GM19372 (cell line): ENCODE measurements around the gene FREM2.

Experiments used
- ATAC-seq: cut with Tn5 transposase; IDR thresholded peaks from one replicate; pipeline ENCODE4 v1.9.1; 2021; ENCODE audit warnings: mild to moderate bottlenecking, low read depth, moderate library complexity; ENCODE audit not compliant: unreplicated experiment

FREM2 gene

DNA sequence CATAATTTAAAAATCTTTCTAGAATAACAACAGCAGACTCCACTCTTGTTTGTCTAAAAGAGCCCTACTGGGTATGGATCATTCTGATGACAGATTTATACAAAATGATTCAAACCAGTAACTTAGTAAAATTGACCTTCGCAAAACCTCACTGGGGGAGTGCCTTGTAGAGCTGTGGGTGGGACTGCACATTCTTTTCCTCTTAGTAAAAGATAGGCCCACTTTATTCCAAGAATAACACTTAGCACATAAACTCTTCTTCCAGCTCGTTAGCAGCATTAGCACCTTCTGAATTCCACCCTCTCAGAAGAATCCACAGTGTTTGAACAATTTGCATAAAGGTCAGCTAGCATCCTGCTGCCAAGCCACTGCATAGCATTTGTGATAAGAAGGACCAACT, 196.9 kb downstream of the FREM2 start:
- no peak for ATAC-seq

GRCh38 chr13:38888309-38888708, 201.4 kb downstream of the FREM2 start:
- no peak for ATAC-seq

DNA sequence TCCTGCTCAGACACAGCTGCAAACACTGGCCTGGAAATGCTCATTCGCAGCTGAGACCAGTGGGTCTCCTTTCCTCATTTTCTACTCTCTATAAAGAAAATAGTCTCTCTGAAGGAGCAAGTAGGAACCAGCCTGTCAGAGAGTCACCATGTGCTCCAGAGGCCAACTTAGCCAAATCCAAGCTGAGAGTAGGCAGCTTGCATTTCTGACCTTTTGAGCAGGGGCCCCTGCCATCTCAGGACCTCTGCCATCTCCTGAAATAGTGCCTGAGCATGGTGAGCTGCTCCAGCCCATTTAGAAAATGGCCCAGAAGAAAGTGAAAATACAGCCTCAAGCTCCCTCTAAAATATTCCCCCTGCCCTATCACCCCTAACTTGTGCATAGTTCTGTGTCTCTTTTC, 208.2 kb downstream of the FREM2 start:
- no peak for ATAC-seq

- no peak for ATAC-seq
These were observed 210.6 kb downstream of the FREM2 start for GRCh38 chr13:38897521-38897920.

DNA sequence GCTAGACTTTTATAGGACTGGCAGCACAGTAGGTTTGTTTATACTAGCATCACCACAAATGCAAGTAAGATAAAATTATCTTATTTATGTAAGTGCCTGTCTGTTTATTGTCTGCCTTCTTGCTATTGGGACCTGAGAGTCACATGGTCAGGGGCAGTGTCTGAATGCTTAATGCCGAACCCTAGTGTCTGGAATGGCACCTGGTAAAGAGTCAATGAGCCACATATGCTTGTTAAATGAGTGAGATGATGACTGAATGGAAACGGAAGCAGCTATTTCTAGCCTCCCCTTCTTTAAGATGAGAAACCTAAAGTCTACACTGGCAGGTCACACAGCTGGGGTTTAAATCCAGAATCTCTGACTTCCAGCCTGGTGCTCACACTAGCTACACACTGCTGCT, 211.6 kb downstream of the FREM2 start:
- no peak for ATAC-seq

DNA sequence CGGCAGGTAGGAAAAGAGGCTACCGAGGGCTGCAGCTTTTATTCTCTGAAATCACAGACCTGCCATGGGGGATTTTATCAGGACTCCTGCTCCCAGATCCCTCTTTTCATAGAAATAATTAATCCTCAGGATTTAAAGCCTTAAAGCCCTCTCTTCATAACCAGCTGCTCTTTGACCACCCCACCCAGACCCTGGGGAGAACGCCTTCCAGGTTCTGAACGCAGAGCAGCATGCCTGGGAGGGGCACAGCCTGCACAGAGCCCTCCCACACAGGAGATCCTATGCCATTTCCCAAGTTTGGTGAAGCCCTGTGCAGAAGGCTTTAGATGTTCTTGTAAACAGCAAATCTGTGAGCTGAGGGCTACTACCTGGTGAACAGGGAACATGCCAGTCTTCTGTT, 212.7 kb downstream of the FREM2 start:
- no peak for ATAC-seq

DNA sequence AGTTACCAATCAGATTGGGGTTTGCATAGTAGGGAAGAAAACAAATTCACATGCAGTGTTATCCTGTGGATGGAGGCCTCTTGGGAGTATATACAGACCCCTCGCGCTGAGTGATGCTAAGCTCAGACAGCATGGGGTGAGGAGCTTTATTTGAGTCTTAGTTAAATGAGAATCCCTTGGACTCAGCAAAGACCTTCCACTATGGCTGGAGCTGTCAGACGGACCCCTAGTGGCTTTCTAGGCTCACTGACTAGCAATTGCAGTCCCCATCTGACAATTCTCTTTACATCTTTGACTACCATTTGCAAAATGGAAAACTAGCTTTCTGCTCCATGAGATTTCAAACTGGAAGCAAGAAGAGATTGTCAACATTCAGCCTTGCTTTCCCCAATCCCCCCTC, 213.3 kb downstream of the FREM2 start:
- no peak for ATAC-seq

DNA sequence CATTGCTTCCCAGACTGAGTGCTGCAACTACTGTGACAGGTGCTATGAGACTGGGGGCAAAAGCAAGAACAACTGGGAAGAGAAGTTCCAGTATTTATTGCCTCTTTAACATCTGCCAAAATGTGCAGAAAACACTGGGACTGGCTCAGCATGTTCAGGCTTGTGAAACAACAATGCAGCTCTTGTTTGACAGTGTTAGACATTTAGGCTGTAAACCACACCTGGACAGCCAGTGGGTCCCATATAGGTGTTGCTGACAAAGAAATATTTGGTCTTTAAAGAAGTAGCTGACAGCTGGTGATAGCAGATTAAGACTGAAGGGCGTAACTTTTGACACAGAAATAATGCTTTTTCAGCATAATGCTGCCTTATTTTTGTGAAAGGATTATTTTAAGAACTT, 215.7 kb downstream of the FREM2 start:
- ATAC-seq = no peak

DNA sequence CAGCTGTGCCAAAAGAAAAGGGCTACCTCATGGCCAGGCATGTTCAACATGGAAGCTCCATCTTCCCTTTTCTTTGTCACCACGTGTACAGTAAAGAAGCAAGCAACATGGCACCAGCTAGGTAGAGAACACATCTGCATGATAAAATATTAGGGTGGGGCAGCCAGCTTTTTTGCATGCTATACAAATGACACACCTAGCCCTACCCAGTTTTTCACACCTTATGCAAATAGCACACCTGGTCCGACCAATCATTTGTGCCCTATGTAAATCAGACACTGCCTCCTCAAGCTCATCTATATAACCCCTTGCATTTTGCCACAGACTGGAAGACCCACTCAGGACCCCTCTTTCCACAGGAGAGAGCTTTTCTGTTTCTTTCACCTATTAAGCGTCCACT, 218.2 kb downstream of the FREM2 start:
- ATAC-seq = no peak

GRCh38 chr13:38905861-38906260, 219.0 kb downstream of the FREM2 start:
- ATAC-seq = no peak

DNA sequence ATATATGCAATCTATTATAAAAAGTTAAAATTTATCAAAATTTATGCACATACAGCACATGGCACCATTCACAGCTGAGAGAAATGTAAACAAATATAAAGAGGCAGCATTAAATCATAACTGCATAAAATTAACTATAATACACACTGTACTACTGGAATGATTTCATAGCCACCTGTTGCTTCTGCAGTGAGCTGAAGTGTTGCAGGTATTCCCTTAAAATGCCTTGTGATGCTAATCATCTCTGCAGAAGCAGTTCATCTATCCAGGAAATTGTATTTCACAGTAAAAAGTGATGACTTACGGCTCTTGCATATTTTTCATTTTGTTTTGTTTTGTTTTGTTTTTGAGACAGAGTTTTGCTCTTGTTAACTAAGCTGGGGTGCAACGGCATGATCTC, 221.7 kb downstream of the FREM2 start:
- no peak for ATAC-seq

GRCh38 chr13:38914070-38914469, 227.2 kb downstream of the FREM2 start:
- no peak for ATAC-seq

DNA sequence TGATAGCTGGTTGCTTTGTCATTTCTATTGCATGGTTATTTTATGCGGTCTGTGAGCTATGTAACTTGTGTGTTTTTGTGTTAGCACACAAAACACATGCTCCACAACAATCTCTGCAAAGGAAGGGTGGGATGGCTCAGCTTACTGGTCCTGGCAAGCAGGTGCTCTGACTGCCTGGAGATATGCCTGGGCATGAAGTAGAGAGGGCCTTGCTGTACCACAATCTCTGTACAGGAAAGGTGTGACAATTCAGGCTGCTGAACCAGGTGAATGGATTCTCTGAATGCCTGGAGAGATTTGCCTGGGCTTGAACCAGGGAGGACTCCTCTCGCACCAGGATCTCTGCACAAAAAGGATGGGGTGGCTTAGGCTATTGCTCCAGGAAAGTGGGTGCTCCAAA, 234.2 kb downstream of the FREM2 start:
- no peak for ATAC-seq

GRCh38 chr13:38922170-38922569, 235.3 kb downstream of the FREM2 start:
- ATAC-seq = no peak

DNA sequence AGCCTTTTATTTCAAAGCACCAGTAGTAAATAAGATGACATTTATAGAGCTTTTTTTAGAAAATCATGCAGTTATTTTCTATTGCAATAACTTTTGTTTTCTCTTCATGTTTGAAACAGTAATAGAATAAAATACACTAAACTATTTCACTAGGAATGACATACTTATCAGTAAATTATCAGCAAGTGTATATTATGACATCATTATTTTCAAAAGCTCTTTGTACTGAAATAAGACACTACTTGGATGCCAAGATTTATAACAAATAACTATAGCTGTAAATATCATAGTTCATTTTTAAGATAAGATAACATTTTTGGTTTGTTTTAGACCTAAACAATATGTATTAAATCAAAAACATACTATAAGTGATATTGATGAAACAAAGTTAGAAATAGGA, 246.9 kb downstream of the FREM2 start:
- no peak for ATAC-seq
